ENCODE measurements around the gene CTU2.
A peak's percentile ranks its signal among the peaks of the same experiment; 100 is the strongest.

Gene CTU2

GRCh38 chr16:88681709-88682451 is 24.4 kb upstream of the CTU2 start:
- DNase-seq, result peak; percentile 61

GRCh38 chr16:88684569-88685155 is 21.6 kb upstream of the CTU2 start:
- DNase-seq, result no peak

- peak; percentile 58 for DNase-seq
Measured at GRCh38 chr16:88685156-88686061, 20.9 kb upstream of the CTU2 start.

- peak; percentile 27 for DNase-seq
Measured at GRCh38 chr16:88686062-88686438, 20.3 kb upstream of the CTU2 start.

GRCh38 chr16:88686439-88687253 is 19.7 kb upstream of the CTU2 start, which contains the start of gene SNAI3:
Gene SNAI3, minus strand, starts transcription at chr16:88686507. Its CDS starts 101 bp downstream, at chr16:88686406.
- peak; percentile 78 for DNase-seq

- DNase-seq, result no peak
Measured at GRCh38 chr16:88687254-88687576, 19.1 kb upstream of the CTU2 start.

GRCh38 chr16:88687676-88688012 is 18.7 kb upstream of the CTU2 start:
- DNase-seq, result no peak

- no peak for DNase-seq
Measured at GRCh38 chr16:88688013-88688778, 18.1 kb upstream of the CTU2 start.

GRCh38 chr16:88690341-88691128 is 15.8 kb upstream of the CTU2 start:
- DNase-seq, result no peak

- DNase-seq, result no peak
Measured at GRCh38 chr16:88691129-88691813, 15.0 kb upstream of the CTU2 start.

- peak; percentile 45 for DNase-seq
Measured at GRCh38 chr16:88691924-88692560, 14.3 kb upstream of the CTU2 start.

GRCh38 chr16:88692861-88693260 is 13.4 kb upstream of the CTU2 start:
- no peak for DNase-seq

- DNase-seq, result no peak
Measured at GRCh38 chr16:88693420-88694177, 12.7 kb upstream of the CTU2 start.

- no peak for DNase-seq
Measured at GRCh38 chr16:88694221-88695087, 11.8 kb upstream of the CTU2 start.

- DNase-seq, result no peak
Measured at GRCh38 chr16:88695218-88695617, 11.1 kb upstream of the CTU2 start.

GRCh38 chr16:88695753-88696152 is 10.6 kb upstream of the CTU2 start:
- DNase-seq, result no peak

GRCh38 chr16:88696441-88696840 is 9.9 kb upstream of the CTU2 start:
- no peak for DNase-seq

- DNase-seq, result no peak
Measured at GRCh38 chr16:88697116-88697830, 9.0 kb upstream of the CTU2 start.
